ENCODE results near the gene TGFBRAP1.
"Not testable (repeated sequence)": the region's sequence is repeated elsewhere in the genome, so short reads cannot be mapped to it uniquely, and the experiment has no call there.

Gene TGFBRAP1

DNA sequence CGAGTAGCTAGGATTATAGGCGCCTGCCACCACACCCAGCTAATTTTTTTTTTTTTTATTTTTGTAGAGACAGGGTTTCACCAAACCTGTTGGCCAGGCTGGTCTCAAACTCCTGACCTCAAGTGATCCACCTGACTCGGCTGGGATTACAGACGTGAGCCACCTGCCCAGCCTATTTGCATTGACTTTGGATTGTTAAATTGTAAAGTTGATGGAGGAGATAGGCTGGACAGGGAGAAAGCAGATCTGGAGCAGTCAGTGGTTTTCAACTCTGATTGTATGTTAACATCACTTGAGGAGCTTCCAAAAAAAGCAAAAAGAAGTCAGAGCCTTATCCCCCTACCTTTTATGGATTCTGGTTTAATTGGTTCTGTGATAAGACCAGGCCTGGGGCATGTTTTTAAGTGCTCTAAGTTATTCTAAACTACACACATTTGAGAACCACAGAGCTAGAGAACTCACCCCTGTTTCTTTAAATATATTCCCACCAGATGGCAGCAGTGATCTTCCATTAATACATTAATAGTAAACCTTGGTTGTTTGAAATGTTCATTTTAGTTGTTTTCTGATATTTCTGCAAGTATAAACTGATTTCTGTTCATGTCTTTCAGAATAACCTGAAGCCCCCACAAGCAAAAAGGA, 15.3 kb upstream of the TGFBRAP1 start:
- no peak for DNase-seq

DNA sequence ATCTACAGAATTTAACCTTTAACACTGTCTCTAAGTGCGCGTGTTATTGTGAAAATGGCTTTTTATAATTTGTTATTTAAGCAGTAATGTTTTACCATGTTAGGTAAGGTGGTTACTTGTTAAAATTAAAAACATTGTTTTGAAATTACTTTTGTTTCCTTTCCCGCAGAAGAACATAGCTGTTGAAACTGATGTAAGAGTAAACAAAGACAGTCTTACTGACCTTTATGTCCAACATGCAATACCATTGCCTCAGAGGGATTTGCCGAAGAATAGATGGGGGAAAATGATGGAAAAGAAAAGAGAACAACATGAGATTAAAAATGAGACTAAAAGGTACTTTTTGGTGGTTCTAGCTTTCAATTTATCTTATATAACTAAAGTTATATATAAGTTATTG, 9.9 kb upstream of the TGFBRAP1 start:
- DNase-seq, result no peak

DNA sequence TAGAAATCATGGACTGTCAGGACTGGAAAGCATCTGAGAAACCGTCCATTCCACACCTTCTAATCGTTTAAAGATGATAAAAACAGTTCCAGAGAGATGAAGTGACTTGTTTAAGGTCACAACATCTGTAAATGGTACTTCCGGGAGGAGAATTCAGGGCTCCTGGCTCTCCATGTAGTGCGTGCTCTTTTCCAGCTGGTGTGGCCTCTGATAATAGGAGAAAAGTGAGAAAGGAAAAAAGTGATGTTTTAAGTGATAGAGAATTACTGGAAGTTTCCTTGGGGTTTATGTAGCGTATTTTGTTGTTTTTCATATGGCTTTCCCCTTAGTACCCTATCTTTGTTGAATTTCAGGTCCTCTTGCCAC, 8.5 kb upstream of the TGFBRAP1 start:
- DNase-seq, result no peak

DNA sequence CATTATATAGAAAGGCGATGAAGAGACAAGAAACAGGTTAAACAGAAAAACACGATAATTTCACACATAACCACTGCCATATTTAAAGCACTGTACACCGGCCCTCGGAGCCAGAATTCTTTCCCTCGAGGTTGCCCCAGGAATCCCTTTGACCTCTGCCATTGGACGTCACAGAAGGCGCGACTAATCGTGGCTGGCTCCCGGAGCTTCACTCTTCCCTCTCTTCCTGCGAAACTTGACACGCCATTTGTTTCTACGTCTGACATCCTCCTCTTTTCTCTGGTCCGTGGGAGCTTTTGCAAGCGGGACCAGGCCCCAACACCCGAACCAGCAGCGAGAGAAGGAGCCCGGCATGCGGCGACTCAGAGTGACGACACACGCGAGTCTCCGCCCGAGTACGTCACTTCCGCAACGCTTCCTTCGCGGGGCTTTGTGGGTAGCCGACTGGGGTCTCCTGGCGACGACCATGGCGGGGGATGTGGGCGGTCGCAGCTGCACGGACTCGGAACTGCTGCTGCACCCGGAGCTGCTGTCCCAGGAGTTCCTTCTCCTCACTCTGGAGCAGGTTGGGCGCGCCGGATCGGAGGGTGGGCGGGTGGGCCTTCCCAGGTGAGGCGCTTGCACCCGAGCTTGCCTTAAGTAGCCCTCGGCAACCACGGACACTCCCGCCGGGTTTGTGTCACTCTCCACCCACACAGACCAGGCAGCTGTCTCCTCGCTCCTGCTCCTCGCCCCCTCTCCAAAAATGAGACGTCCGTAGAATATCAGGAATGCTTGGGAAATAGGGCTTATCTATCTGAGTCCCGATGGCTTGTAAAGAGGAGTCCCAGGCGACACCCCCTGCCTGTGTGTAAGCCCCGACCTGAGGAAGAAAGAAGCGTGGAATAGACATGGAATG, 7.8 kb upstream of the TGFBRAP1 start, which contains the start of gene C2orf49:
TSS of gene C2orf49 (plus strand) at position 419 of the 898 bp plus-strand sequence. CDS start at position 467, 48 bp downstream.
- DNase-seq, result peak; percentile 96

DNA sequence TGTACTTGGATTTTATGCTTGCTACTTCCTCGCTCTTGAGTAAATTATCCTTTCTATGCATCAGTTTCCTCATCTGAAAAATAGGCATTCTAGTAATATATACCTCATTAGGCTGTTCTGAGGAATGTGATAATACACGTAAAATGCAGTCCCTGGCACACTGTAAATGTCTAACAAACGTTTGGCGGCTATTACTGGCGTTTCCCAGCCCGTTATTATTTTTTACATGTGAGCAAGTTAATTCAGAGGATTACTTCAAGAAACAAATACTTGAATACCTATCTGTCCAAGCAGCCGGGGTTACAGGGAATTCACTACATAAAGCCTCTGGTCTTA, 7.2 kb upstream of the TGFBRAP1 start:
- DNase-seq, result no peak

DNA sequence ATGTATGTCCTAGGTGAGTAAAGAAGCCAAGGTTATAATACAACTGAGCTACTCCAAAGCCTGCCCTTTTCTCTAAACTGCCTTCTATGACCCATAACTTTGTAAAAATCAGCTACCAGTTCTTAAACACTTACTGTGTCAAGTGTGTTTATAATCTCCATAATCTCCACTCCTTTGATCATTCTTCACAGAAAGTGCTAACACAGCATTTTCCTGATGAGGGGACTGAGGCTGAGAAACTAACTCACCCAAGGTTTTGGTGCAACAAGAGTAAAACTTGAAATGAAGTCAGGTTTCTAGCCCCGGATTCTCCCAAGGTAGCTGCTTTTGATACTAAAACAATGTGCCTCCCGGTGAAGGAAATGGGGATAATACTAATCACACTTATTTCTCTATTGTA, 5.9 kb upstream of the TGFBRAP1 start:
- DNase-seq, result no peak

DNA sequence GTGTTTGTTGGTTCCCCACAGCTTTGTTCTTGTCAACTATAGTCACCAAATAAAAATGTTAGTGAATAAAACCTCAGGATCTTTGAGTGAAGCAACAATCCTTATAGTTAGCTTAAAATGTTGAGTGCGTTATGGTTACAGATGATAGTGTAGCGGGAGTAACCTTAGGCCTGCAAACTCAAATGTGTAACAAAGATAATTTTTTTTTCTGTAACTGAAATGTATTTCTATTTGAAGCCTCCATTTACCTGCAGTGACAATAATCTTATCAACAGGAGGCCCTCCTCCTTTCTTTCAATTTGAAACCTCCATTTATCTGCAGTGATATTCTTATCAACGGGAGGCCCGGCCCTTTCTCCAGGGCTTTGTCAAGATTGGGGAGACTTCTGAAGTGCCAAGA, 4.7 kb upstream of the TGFBRAP1 start:
- DNase-seq, result no peak

DNA sequence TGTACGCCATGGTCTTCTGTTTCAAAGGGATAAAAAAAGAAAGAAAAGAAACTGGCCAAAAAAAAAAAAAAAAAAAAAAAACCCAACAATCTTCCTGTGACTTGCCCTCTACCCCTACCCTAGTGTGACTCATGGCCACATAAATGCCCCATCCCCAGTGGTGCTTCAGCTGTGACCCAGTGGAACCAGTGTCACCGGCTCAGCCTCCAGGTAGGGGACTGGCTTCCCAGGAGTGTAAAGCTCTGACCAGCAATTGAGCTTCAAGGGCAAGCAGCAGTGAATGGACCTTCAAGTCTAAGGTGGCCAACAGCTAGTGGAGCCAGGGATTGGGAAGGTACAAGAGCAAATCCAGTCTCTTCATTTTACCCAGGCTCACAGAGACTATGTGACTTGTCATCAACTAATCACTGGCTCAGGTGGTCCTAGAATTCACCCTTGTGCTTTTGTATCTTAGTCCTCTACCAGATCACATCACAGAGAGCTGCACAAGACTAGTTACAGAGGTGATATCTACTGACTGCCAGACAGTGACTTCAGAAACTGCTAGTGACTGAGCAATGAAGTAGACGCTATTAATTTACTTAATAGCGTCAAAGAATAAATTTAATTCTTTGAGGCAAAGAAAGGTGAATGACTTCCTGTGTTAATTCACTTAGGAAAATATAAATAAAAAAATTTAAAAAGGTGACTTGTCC, 1.3 kb upstream of the TGFBRAP1 start:
- no peak for DNase-seq

DNA sequence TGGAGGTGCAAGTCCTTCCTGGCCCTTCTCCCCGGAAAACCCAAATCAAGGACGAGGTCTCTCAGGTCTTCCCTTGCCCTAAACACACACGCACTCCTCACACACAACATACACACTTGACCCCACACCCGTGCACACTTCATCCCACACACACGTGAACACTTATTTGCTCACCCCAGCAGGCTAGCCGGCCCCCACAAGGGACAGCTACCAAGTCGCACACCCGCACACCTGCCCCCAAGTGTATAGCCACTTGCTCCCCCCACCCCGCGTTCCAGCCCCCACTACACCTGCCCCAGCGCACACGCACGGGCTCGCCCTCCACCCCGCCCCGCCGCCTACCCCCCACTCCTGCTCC, 359 bp downstream of the TGFBRAP1 start:
- peak; percentile 51 for DNase-seq

DNA sequence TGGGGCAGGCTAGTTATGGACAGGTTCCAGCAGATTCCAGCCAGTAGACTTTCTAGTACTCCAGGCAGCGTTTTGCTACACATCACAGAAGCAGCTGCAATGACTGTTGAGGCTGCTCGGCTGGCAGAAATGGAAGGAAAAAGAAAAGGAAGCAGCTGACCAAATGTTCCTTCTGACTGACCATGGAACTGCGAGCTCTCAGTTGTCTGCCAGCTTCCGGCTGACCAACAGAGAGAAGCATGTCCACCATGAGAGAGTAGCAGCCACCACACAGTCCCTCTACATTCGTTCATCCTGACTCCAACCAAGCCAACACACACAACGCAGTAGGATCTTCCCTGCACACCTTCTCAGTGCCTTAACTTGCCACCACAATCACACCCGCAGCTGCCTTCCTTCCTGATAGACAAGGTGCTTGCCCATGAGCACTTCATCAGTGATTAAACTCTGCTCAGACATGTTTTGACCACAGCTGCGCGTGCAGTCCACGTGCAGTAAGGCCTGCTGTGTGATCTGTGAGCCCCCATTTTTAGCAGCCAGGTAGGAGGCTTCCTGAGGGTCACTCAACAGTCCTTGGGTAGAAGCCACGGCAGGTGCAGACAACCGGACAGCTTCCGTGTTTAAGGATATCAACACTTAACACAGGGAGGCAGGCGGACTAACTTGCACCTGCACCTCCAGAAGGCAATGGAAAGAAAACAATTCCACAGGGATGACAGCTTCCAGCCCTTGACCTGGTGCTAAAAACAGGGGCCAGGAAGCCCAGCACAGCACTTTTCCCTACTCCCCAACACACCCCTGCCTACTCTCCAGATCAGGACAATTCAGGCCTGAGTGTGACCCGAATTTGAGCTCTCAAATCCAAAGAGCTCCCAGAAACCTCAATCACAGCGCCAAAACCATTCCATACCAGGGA, 996 bp downstream of the TGFBRAP1 start:
- no peak for DNase-seq

DNA sequence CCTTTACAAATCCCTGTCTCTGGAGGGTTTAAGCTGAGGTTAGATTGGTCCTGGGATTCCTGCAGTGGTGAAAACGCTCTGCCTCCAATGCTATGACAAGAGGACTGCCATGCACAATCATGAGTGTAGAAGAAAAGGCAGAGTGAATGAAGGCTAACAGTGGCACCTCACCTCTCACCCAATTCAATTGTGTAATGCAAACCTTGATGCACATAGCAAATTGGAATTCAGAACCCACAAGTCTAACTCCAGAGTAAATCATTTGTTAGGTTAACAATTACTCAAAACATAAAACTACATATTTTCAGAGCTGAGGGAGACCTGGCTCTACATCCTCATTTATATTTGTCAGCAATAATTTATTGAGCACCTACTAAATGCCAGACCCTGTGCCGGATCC, 1.8 kb downstream of the TGFBRAP1 start:
- DNase-seq, result no peak

DNA sequence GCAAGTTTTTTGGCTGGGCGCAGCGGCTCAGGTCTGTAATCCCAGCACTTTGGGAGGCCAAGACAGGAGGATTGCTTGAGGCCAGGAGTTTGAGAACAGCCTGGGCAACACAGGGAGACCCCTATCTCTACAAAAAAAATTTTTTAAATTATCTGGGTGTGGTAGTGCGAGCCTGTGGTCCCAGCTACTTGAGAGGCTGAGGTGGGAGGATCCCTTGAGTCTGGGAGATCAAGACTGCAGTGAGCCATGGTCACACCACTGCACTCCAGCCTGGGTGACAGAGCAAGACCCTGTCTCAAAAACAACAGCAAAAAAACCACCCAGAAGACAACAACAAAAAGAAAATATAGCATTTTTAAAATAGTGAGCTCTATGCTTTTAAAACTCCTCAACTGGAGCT, 2.3 kb downstream of the TGFBRAP1 start:
- DNase-seq, result not testable (repeated sequence)

DNA sequence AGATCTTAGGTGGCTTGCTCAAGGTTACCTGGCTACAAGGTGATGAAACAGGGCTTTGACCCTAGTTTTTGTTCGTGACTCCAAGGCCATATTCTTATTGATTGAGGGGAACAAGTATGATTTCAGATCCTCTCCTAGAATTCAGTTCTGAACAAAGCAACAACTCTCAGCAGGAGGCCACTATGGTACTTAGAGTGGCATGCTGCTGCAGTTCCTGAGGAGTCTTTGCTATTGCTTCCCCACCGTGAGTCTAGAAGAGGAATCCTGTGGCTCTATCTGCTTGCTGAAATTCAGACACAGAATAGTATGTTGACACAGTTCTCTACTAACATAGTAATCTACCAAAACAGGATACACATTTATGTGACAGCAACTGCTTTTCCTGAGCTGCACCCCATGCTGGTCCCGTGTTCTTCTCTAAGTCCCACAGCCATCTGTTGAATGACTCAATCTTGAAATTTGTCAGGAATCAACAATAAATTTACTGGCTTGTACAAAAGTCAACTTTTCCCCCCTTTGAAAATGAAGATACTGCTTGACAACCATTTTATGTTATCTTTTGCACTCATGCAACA, 4.1 kb downstream of the TGFBRAP1 start:
- no peak for DNase-seq

DNA sequence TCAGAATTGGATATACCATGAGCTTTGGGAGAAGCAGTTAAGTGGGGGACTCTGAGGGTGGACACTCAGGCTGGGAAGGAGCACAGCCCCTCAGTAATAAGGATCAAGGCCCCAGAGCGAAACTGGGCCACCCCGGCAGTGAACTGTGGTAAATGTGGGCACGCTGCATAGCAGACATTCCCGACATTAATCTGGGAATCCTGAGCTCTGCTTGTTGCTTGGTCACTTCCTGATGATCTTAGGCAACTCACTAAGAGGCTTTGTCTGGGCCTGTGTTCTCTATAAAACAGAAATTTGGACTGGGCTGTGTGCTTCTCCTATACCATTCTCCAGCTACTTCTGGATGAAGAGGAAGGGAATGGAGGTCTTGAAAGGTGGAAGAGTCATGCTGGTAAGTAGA, 4.8 kb downstream of the TGFBRAP1 start:
- no peak for DNase-seq

DNA sequence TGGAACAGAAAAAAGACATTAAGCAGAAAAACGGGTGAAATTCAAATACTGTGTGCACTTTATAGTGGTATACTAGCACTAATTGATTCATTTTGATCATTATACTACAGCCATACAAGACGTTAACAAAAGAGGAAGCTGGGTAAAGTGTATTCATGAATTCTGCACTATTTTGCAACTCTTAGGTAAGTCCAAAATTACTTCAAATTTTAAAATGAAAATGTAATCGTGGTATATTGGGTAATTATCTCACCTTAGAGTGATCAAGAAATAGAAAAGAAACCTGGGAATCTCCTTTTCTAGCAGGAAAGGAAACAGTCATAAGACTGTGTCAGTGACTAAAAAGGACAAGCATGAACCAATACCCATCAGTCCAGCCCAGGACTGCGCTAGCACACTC, 5.4 kb downstream of the TGFBRAP1 start:
- DNase-seq, result no peak

DNA sequence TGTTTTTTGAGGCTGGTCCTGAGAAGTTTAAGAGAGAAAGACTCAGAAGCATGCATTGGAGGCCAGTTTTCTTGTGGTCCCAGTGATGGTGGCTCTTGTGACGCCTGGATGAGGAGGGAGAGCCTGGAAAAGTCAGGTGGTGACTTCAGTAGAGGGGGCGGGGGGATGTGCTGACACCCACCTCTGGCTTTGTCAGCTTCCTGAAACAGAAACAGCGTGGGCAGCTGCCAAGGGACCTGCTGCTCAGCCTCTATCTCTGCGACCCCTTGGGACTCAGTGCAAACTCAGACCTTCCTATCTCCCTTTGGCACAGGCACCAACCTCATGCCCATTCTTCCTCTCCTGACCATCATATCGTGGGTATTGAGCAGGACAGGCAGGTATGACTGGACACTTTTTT, 6.4 kb downstream of the TGFBRAP1 start:
- DNase-seq, result no peak

DNA sequence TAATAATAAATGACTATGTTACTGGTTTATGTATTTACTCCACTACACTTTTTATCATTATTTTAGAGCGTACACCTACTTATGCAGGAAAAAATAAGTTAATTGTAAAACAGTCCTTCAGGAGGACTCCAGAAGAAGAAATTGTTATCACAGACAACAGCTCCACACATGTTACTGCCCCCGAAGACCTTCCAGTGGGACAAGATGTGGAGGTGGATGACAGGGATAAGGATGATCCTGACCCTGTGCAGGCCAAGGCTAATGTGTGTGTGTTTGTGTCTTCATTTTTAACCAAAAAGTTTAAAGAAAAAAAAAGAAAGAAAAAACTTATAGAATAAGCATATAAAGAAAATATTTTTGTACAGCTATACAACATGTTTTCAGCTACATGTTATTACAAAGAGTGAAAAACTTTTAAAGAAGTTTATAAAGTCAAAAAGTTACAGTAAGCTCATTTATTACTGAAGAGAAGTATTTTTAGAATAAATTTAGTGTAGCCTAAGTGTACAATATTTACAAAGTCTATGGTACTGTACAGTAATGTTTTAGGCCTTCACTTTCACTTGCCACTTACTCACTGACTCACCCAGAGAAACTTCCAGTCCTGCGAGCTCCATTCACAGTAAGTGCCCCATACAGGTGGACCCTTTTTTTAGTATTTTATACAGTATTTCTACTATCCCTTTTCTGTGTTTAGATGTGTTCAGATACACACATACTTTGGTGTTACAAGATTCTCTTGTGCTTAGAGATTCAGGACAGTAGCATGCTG, 7.5 kb downstream of the TGFBRAP1 start:
- no peak for DNase-seq

DNA sequence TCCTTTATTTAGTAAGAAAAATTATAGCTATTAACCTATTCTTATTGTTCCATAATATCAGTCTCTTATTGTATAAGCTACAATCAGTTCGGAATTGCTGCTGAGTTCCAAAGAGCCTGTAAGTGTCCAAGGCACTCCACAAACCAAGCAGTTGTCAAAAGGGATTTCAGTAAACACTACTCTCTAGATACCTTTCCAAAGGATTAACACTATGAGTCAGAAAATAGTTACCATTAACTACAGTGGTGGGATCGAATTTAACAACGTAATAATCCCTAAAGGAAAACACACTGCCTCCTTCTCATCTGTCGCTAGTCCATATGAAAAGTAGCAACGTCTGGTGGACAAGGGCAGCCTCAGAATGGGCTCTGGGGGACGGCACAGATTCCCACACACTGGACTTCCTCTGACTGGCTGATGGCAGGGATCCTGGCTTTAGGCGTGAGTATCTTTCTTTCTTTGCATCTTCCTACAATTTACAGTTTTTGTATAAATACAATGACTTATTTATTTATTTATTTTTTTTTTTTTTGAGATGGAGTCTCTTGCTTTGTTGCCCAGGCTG, 8.8 kb downstream of the TGFBRAP1 start:
- no peak for DNase-seq

DNA sequence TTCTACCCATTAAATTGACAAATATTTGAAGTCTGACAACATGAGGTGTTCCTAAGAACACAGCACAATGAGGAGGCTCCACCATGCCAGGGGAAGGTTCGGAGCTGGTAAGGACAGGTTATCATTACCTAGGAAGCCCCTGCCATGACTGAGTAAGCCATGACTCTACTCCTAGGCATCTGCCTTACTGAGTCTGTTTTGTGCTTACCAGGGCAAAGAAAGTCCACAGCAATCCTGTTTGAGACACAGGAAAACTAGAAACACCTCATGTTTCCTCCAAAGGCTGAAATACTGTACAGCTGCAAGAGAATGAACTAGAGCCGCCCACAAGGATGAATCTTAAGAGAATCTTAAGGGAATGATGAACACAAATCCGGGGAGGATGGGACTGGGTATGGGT, 11.6 kb downstream of the TGFBRAP1 start:
- DNase-seq, result no peak

DNA sequence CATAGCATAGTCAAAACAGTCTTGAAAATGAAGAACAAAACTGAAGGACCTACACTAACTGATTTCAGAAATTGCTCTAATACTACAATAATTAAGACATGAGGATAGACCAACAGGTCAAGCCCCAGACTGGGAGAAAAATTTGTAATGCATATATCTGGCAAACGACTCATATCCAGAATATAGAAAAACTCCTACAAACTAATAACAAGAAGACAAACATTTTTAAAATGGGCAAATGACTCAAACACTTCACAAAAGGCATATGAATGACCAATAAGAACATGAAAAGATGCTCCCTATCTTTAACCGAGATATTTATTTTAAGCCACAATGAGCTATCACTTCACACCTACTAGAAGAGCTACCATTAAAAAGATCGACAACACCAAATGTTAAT, 14.2 kb downstream of the TGFBRAP1 start:
- DNase-seq, result no peak

DNA sequence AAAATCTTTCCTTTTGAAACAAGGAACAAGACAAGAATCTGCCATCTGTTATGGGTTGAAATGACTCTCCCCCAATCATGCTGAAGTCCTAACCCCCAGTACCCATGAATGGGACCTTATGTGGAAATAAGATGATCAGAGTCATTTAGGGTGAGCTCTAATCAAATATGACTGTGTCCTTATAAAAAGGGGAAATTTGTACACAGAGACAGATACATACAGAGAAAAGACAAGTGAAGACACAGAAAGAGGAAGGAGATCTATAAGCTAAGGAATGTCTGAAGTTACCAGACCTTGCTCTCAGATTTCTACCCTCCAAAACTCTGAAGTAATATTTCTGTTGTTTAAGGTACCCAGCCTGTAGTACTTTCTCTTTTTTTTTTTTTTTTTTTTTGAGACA, 15.7 kb downstream of the TGFBRAP1 start:
- no peak for DNase-seq
